Transverse colon (tissue), 4 donors: ENCODE results near the gene LIX1. TPM values are rescaled to one million over a fixed set of nuclear protein-coding genes. Genes with fewer than 3 reads are reported as not detected.

Source experiments
- DNase-seq: peaks from one replicate; pipeline ENCODE4 v3.0.0-alpha.2; 2019
- H3K27ac ChIP-seq, 4 donors: fragments of 200-600 bp; sonication (generic); 2 replicates each; pipeline ENCODE4 v1.5.1; 2016 to 2018; ENCODE audit warnings: inconsistent platforms in 4 of 4
- H3K27me3 ChIP-seq: fragments of 200-600 bp; sonication (generic); 2 replicates; pipeline ENCODE4 v1.5.1; 2017; ENCODE audit warnings: inconsistent platforms
- H3K36me3 ChIP-seq, 4 donors: fragments of 200-600 bp; sonication (generic); 2 replicates each; pipeline ENCODE4 v1.5.1; 2017 to 2019; ENCODE audit warnings: inconsistent platforms in 4 of 4
- H3K4me1 ChIP-seq, 4 donors: fragments of 200-600 bp; sonication (generic); 2 replicates each; pipeline ENCODE4 v1.5.1; 2017 to 2020; ENCODE audit warnings: inconsistent platforms in 4 of 4
- H3K4me3 ChIP-seq, 4 donors: fragments of 200-600 bp; sonication (generic); 1 replicate in 1 of 4; 2 replicates in 3 of 4; pipeline versions ENCODE4 v1.5.1 to v1.6.1; 2017 to 2019; ENCODE audit warnings: inconsistent platforms in 4 of 4
- H3K9me3 ChIP-seq, 2 donors: fragments of 200-600 bp; sonication (generic); 2 replicates each; pipeline ENCODE4 v1.5.1; 2017 to 2019; ENCODE audit warnings: inconsistent platforms in 2 of 2
- CTCF ChIP-seq, 5 experiments: fragments of 200-600 bp in 3 of 5; fragments of 450-650 bp in 2 of 5; sonication (generic) in 3 of 5; IDR thresholded peaks; 1 replicate in 2 of 5; 2 replicates in 3 of 5; pipeline ENCODE4 v1.5.1; 2016 to 2017; ENCODE audit warnings: antibody characterized with exemption in 5 of 5, inconsistent platforms in 3 of 5, mild to moderate bottlenecking in 2 of 5, moderate library complexity in 1 of 5
- EP300 ChIP-seq: sonication (generic); formaldehyde crosslinking; IDR thresholded peaks from one replicate; pipeline ENCODE4 v1.6.1; 2017; ENCODE audit warnings: antibody characterized with exemption, low read depth
- POLR2A ChIP-seq: fragments of 450-650 bp; IDR thresholded peaks from one replicate; pipeline ENCODE4 v1.6.1; 2016; ENCODE audit warnings: antibody characterized with exemption, mild to moderate bottlenecking, moderate library complexity
- POLR2AphosphoS5 ChIP-seq, 3 donors: sonication (generic); formaldehyde crosslinking; IDR thresholded peaks; one replicate each; pipeline ENCODE4 v1.6.1; 2016; ENCODE audit warnings: antibody characterized with exemption in 3 of 3
- WGBS, 2 donors: methylation state at CpG; one replicate each; pipeline ENCODE4 v1.1.5; 2018; ENCODE audit warnings: low coverage in 1 of 2; 5-methylcytosine and 5-hydroxymethylcytosine counted together
- in situ Hi-C, 4 donors: fragments of 200-750 bp; cut with MboI; loops; one replicate each; pipeline versions ENCODE4 v1.15.0 to v1.15.1; 2017; ENCODE audit warnings: low sequenced_read_pairs in 3 of 4, low pct_ligation_motif_present in 1 of 4, low pct_unique_long_range_greater_than_20kb in 1 of 4
- intact Hi-C: fragments of 100-400 bp; cut with DNase I; formaldehyde crosslinking; loops from one replicate; pipeline ENCODE4 v1.15.1; 2023; ENCODE audit warnings: low total_unique reads
- total RNA-seq, 4 donors: library from RNA; depleted of rRNA; stranded (reverse); fragments of >200 nt; gene quantifications; one replicate each; pipeline ENCODE4 v1.1.0, GENCODE V29; 2016

The LIX1 gene
- total RNA-seq, 4 donors from 2014 or later = 0.16 to 0.41 TPM; not detected in 2

DNA sequence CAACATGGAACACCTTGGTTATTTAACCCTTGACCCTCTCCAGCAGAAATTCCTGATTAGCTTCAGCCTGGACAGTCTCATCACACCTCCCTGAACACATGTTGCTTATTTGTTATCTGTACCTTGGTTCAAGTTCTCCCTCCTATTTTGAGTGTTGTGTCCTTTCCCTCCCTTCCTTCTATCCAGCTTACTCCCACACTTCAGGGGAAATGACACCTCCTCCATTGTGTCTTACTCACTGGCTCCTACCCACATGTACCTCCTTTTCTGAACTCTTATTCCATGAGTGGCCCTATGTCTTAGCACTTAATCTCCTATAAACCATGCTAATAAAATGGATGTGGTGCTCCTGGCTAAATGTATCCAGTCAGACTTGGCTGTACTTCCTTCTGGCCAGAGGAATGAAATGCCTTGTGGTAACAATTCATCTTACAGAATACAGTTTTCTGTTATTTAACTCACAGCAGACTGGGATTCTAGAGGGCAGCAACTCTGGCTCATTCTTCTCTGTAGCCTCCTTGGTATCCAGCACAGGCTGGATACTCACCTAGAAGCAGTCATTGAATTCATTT, 11.2 kb downstream of the LIX1 start:
- DNase-seq = no peak
- H3K36me3 ChIP-seq = no peaks in the 10 kb centered on the region
- H3K27ac ChIP-seq = no peak overlapping the region
- intact Hi-C loops = no loop called here
- H3K4me3 ChIP-seq = no peak overlapping the region
- no peaks in the 10 kb centered on the region for H3K9me3 ChIP-seq
- in situ Hi-C loops = no loop called here
- TF ChIP-seq EP300 = no peak
- TF ChIP-seq POLR2AphosphoS5 (IDR thresholded peaks at IDR 0.05) = no peak
- TF ChIP-seq CTCF (IDR thresholded peaks at IDR 0.05) = no peak
- no peak for TF ChIP-seq POLR2A
- H3K27me3 ChIP-seq = no peaks in the 10 kb centered on the region
- H3K4me1 ChIP-seq = no peaks in the 10 kb centered on the region

- Histone ChIP-seq H3K4me3 (no peak overlapping the region), H3K27me3 (no peaks in the 10 kb centered on the region), H3K4me1 (no peaks in the 10 kb centered on the region), H3K9me3 (no peaks in the 10 kb centered on the region), H3K36me3 (no peaks in the 10 kb centered on the region), H3K27ac (no peak overlapping the region)
- in situ Hi-C loops (no loop called here), intact Hi-C loops (no loop called here)
- no peak for DNase-seq
- 96% methylated on average over 1 of the region's 1 CpG; no CpG with 5 or more reads in 1 of the 2 donors for WGBS, 2 donors
- no peak for TF ChIP-seq CTCF (IDR thresholded peaks at IDR 0.05)
- TF ChIP-seq POLR2AphosphoS5 (IDR thresholded peaks at IDR 0.05) = no peak
- TF ChIP-seq POLR2A = no peak
- TF ChIP-seq EP300 = no peak
Measured at GRCh38 chr5:97127727-97128126, 14.7 kb downstream of the LIX1 start.

DNA sequence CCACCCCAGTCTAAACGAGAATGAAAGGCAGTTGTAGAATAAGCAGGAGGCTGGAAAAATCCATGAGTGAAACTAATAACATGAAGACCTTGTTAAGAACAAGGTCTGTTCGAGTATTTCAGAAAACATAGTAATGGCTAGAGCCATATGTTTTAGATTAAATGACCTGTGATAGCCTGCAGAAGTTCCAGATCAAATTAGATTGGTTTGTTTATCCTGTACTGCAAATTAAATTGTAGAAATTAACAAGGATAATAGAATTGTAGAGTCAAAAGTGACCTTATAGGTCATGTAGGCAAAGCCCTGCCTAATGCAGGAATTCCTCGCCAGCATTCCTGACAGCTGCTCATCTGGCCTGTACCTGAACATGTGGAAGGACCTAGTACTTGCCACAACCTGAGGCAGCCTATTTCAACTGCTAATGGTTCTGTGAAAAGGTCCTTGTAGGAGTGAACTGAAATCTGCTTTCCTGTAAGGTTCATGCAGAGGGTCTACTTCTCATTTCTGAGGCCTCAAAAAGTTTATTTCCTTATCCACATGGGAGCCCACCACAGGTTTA, 17.2 kb downstream of the LIX1 start:
- 72 to 83% methylated on average over 2 to 3 of the region's 3 CpGs for WGBS, 2 donors
- no peaks in the 10 kb centered on the region for H3K27me3 ChIP-seq
- H3K27ac ChIP-seq = no peak overlapping the region
- H3K9me3 ChIP-seq = no peaks in the 10 kb centered on the region
- TF ChIP-seq EP300 (no peak), POLR2A (no peak), CTCF (IDR thresholded peaks at IDR 0.05) (no peak)
- no peaks in the 10 kb centered on the region for H3K4me1 ChIP-seq
- no peaks in the 10 kb centered on the region for H3K36me3 ChIP-seq
- in situ Hi-C loops (no loop called here), intact Hi-C loops (no loop called here)
- H3K4me3 ChIP-seq = no peak overlapping the region
- DNase-seq = no peak

DNA sequence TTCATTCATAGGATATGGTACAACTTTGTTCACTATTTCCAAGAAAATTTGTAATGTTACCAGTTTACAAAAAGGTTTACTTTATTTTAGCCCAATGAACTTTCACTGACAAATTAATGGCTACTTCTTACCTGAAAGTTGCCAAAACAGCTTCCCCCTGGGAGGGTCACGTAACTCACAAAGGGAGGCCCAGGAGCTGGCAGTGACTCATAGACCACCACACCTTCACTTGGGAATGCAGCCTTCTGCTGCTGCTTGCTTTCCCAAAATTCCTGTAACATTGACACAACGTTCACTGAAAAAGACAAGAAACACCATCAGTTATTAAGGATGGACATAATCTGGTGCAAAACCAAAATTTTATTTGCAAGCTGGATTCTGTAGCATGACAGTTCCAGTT, 18.1 kb downstream of the LIX1 start:
- 87 to 93% methylated on average over 2 of the region's 2 CpGs for WGBS, 2 donors
- no peak for TF ChIP-seq EP300
- TF ChIP-seq CTCF (IDR thresholded peaks at IDR 0.05) = no peak
- no peak for TF ChIP-seq POLR2AphosphoS5 (IDR thresholded peaks at IDR 0.05)
- no peak for TF ChIP-seq POLR2A
- H3K36me3 ChIP-seq = no peaks in the 10 kb centered on the region
- H3K27me3 ChIP-seq = no peaks in the 10 kb centered on the region
- intact Hi-C loops = no loop called here
- in situ Hi-C loops = no loop called here
- no peaks in the 10 kb centered on the region for H3K4me1 ChIP-seq
- H3K27ac ChIP-seq = no peak overlapping the region
- no peak for DNase-seq
- no peak overlapping the region for H3K4me3 ChIP-seq
- no peaks in the 10 kb centered on the region for H3K9me3 ChIP-seq
